BE2C (cell line): ENCODE data around the gene PITPNC1.
"Not testable (repeated sequence)": the region's sequence is repeated elsewhere in the genome, so short reads cannot be mapped to it uniquely, and the experiment has no call there.

Experiments
- DNase-seq: peaks from one replicate; pipeline ENCODE4 v3.0.0-alpha.2; 2020
- H3K27me3 ChIP-seq: fragments of 250-450 bp; sonication (Bioruptor Pico); 2 replicates; pipeline ENCODE4 v1.5.1; 2020; ENCODE audit warnings: mild to moderate bottlenecking
- H3K36me3 ChIP-seq: fragments of 250-450 bp; sonication (Bioruptor Pico); 2 replicates; pipeline ENCODE4 v1.5.1; 2020; ENCODE audit warnings: mild to moderate bottlenecking
- H3K4me1 ChIP-seq: fragments of 250-450 bp; sonication (Bioruptor Pico); 2 replicates; pipeline ENCODE4 v1.5.1; 2020
- H3K4me3 ChIP-seq: 2 replicates; pipeline ENCODE4 v1.5.1; 2011; ENCODE audit warnings: low read depth, low read length
- H3K9me3 ChIP-seq: fragments of 250-450 bp; sonication (Bioruptor Pico); 2 replicates; pipeline ENCODE4 v1.5.1; 2020
- TF ChIP-seq, protein P1 (sequence below): IDR thresholded peaks from 2 replicates; pipeline ENCODE4 v1.5.1; 2012; ENCODE audit warnings: mild to moderate bottlenecking, low read depth, low read length

The PITPNC1 gene

DNA sequence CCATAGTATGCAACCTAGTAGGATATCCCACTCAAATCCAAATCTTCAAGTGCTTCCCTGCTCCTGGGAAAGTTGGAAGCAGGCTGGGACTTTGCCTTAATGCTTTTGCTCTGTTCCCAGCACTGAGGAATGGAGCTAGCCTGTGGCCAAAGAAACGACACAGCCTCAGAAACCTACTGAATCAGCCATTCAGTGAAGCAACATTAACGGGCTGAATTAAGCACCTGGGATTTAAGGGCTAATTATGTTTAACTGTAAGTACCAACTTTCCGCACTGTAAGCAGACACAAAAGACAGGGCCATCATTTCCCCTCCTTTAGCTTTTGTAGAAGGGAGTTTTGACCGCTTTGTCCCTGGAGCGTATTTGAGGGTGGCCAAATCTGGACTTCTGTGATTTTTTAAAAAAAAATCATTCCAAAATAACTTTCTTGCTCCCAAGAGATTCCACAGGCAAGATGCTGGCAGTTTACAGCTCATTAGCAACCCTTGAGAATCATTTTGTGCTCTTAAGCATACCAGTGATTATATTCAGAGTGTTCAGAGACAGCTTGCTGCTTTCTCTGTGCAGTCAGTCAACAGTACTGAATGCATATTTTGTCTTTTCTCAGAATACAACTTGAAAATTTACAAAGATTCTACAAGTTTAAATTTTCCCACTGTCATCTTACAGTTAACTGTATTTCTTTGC is 323.1 kb downstream of the PITPNC1 start:
- Histone ChIP-seq H3K9me3 (no peaks in the 10 kb centered on the region), H3K36me3 (no peaks in the 10 kb centered on the region), H3K4me1 (no peaks in the 10 kb centered on the region), H3K4me3 (no peak overlapping the region), H3K27me3 (no peaks in the 10 kb centered on the region)
- no peak for DNase-seq
- TF ChIP-seq, protein P1, sequence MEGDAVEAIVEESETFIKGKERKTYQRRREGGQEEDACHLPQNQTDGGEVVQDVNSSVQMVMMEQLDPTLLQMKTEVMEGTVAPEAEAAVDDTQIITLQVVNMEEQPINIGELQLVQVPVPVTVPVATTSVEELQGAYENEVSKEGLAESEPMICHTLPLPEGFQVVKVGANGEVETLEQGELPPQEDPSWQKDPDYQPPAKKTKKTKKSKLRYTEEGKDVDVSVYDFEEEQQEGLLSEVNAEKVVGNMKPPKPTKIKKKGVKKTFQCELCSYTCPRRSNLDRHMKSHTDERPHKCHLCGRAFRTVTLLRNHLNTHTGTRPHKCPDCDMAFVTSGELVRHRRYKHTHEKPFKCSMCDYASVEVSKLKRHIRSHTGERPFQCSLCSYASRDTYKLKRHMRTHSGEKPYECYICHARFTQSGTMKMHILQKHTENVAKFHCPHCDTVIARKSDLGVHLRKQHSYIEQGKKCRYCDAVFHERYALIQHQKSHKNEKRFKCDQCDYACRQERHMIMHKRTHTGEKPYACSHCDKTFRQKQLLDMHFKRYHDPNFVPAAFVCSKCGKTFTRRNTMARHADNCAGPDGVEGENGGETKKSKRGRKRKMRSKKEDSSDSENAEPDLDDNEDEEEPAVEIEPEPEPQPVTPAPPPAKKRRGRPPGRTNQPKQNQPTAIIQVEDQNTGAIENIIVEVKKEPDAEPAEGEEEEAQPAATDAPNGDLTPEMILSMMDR, result no peak

DNA sequence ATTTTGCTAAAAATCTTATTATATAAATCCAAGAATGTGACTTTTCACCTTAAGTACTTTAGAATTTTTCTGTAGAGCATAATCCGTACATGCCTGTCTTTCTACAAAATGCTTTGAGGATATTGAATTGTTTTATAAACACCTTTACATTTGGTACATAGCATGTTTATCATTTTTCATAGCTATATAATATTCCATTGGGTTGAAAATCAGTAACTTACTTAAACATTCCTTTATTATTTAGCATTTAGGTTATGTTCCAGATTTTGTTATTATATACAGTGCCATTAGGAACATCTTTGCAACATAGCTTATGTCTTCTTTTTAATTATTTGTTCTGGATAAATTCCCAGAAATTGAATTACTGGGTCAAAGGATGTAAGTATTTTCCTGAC is 323.6 kb downstream of the PITPNC1 start:
- Histone ChIP-seq H3K4me1 (no peaks in the 10 kb centered on the region), H3K27me3 (no peaks in the 10 kb centered on the region), H3K9me3 (no peaks in the 10 kb centered on the region), H3K36me3 (no peaks in the 10 kb centered on the region), H3K4me3 (no peak overlapping the region)
- no peak for DNase-seq
- TF ChIP-seq, protein P1, result no peak

DNA sequence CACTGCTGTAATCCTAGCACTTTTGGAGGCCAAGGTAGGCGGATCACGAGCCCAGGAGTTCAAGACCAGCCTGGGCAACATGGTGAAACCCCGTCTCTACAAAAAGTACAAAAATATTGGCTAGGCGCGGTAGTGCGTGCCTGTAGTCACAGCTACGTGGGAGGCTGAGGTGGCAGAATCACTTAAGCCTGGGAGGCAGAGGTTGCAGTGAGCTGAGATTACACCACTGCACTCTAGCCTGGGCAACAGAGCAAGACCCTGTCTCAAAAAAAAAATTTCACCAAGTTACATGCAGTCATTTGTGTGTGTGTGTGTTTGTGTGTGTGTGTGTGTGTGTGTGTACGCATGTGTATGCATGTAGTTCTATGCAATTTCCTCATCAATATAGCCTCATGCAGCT is 325.8 kb downstream of the PITPNC1 start:
- H3K4me1 ChIP-seq, H3K4me3 ChIP-seq, H3K27me3 ChIP-seq, DNase-seq, H3K36me3 ChIP-seq, H3K9me3 ChIP-seq: not testable (repeated sequence)

DNA sequence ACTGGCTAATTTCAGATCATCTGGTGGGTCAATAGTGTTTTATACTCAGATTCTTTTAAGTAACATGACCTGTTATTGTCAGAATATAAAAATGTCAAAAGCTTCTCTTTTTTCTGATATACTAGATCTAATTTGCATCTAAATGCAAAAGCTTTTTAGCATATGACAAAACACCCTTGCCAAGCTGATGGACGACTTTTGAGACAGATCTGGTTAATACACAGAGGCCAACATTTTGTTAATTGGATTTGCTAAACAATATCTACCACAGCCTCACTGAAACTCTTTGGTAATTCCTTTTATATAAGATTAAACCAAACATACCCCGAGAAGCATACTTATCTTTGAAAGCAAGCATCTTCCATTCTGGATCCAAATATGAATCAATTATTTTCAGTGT is 330.4 kb downstream of the PITPNC1 start:
- no peak for DNase-seq
- Histone ChIP-seq H3K27me3 (no peaks in the 10 kb centered on the region), H3K4me3 (no peak overlapping the region), H3K9me3 (no peaks in the 10 kb centered on the region), H3K36me3 (no peaks in the 10 kb centered on the region), H3K4me1 (no peaks in the 10 kb centered on the region)
- TF ChIP-seq, protein P1, result no peak

DNA sequence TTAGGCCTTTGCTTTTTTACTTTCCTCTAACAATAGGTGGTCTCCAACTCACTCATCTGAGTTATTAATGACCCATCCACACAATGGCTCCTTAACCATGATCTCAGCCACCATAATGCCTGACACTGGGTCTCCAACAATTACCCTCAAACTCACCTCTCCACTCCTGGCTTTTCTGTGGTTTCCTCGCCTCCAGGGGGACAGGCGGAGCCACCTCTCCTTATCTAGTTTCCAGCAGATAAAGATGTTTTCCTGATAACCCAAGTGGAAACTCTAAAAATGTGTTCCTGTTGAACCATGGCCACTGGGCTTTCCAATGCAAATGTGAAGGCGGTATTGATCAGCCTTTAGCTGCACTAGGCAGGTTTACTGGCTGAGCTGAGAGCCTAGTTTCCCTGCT is 331.3 kb downstream of the PITPNC1 start:
- H3K27me3 ChIP-seq, result no peaks in the 10 kb centered on the region
- no peak for DNase-seq
- no peak overlapping the region for H3K4me3 ChIP-seq
- H3K9me3 ChIP-seq, result no peaks in the 10 kb centered on the region
- H3K4me1 ChIP-seq, result no peaks in the 10 kb centered on the region
- H3K36me3 ChIP-seq, result no peaks in the 10 kb centered on the region
- TF ChIP-seq, protein P1, result no peak

DNA sequence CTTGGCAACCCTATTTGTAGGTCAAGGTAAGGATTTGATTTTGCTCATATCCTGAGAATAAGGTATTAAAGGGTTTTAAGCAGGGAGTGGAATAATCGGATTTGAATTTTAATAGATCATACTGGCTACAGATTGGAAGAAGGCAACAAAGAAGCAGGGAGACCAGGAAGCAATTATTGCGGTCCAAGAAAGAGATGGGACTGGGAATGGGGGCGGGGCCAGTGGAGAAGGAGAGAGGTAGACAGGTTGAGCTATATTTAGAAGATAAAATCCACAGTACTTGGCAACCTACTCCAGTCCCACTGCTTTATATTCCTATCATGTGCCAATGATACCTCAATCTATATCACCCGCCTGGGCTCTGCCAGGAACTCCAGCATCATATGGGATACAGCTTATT is 334.8 kb downstream of the PITPNC1 start:
- no peaks in the 10 kb centered on the region for H3K9me3 ChIP-seq
- no peaks in the 10 kb centered on the region for H3K27me3 ChIP-seq
- TF ChIP-seq, protein P1, result no peak
- H3K36me3 ChIP-seq, result no peaks in the 10 kb centered on the region
- no peak for DNase-seq
- peaks cover 2% of the 10 kb centered on the region; the same call in 1 of the 2 replicates for H3K4me1 ChIP-seq
- H3K4me3 ChIP-seq, result no peak overlapping the region

DNA sequence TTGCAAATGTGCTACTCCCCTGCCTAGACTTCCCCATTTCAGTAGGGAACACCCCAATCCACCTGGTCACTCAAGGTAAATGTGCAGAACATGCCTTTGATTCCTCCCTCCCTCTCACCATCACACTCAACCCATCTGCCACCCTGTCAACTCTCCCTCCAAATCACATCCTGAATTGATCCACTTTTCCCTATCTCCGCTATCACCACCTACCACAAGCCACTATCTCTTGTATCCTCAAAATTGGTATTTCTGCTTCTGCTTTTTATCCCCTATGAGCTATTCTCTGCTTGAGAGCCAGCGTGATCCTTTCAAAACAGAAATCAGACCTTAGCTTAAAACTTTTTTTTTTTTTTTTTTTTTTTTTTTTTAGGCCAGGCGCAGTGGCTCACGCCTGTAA is 335.3 kb downstream of the PITPNC1 start:
- H3K9me3 ChIP-seq, result no peaks in the 10 kb centered on the region
- no peaks in the 10 kb centered on the region for H3K27me3 ChIP-seq
- TF ChIP-seq, protein P1, result no peak
- no peak overlapping the region for H3K4me3 ChIP-seq
- peaks cover 3% of the 10 kb centered on the region; the same call in 1 of the 2 replicates for H3K4me1 ChIP-seq
- H3K36me3 ChIP-seq, result no peaks in the 10 kb centered on the region
- no peak for DNase-seq
